ENCODE data around the gene LORICRIN. TPM values are rescaled to one million over a fixed set of nuclear protein-coding genes. Genes with fewer than 3 reads are reported as not detected.

LORICRIN gene
- total RNA-seq, 6 donors from 2014 or later, result not detected

DNA sequence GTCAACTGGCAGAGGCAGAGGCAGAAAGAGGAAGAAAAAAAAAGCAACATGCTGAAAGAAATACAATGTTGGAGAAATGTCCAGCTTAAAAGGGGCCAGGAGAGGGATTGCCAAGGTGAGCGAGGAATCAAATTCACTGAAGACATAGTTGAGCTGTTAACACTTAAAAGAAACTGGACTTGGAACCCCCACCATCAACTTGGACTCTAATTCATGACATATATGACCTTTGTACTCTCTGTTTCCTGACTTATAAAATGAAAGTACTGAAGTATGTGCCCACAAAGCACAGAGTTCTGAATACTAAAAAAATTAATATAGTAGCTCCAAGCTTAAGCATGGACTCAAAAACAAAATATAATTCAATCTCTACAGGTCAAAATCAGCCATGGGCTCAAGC is 26.0 kb upstream of the LORICRIN start:
- 73 to 96% methylated on average over 1 of the region's 1 CpG for WGBS, 2 donors
- H3K27me3 ChIP-seq, result no peaks in the 10 kb centered on the region
- no peaks in the 10 kb centered on the region for H3K4me1 ChIP-seq
- H3K9me3 ChIP-seq, result no peaks in the 10 kb centered on the region
- H3K27ac ChIP-seq, result peak overlapping the region in 1 of 4 donors; percentile 30
- ATAC-seq (ENCODE audit: low FRiP score in 2 of 2) (no peak), DNase-seq (no peak)
- H3K4me3 ChIP-seq, result no peak overlapping the region
- H3K36me3 ChIP-seq, result no peaks in the 10 kb centered on the region
- TF ChIP-seq, protein P1, sequence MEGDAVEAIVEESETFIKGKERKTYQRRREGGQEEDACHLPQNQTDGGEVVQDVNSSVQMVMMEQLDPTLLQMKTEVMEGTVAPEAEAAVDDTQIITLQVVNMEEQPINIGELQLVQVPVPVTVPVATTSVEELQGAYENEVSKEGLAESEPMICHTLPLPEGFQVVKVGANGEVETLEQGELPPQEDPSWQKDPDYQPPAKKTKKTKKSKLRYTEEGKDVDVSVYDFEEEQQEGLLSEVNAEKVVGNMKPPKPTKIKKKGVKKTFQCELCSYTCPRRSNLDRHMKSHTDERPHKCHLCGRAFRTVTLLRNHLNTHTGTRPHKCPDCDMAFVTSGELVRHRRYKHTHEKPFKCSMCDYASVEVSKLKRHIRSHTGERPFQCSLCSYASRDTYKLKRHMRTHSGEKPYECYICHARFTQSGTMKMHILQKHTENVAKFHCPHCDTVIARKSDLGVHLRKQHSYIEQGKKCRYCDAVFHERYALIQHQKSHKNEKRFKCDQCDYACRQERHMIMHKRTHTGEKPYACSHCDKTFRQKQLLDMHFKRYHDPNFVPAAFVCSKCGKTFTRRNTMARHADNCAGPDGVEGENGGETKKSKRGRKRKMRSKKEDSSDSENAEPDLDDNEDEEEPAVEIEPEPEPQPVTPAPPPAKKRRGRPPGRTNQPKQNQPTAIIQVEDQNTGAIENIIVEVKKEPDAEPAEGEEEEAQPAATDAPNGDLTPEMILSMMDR (IDR thresholded peaks at IDR 0.05), result no peak
- TF ChIP-seq POLR2AphosphoS5 (IDR thresholded peaks at IDR 0.05) (no peak), POLR2A (IDR thresholded peaks at IDR 0.05) (no peak), EP300 (IDR thresholded peaks at IDR 0.05) (no peak)

GRCh38 chr1:153238527-153238926 is 21.0 kb upstream of the LORICRIN start:
- H3K36me3 ChIP-seq, result no peaks in the 10 kb centered on the region
- H3K27me3 ChIP-seq, result no peaks in the 10 kb centered on the region
- H3K9me3 ChIP-seq, result no peaks in the 10 kb centered on the region
- TF ChIP-seq, protein P1 (IDR thresholded peaks at IDR 0.05), result no peak
- TF ChIP-seq POLR2AphosphoS5 (IDR thresholded peaks at IDR 0.05) (no peak), EP300 (IDR thresholded peaks at IDR 0.05) (no peak), POLR2A (IDR thresholded peaks at IDR 0.05) (no peak)
- WGBS, 2 donors, result 85 to 87% methylated on average over 2 of the region's 2 CpGs
- DNase-seq (no peak), ATAC-seq (ENCODE audit: low FRiP score in 2 of 2) (no peak)
- no peak overlapping the region for H3K27ac ChIP-seq
- H3K4me1 ChIP-seq, result no peaks in the 10 kb centered on the region
- no peak overlapping the region for H3K4me3 ChIP-seq

- Histone ChIP-seq H3K4me1 (no peaks in the 10 kb centered on the region), H3K27ac (no peak overlapping the region), H3K36me3 (no peaks in the 10 kb centered on the region), H3K4me3 (no peak overlapping the region), H3K9me3 (no peaks in the 10 kb centered on the region), H3K27me3 (no peaks in the 10 kb centered on the region)
- 78 to 88% methylated on average over 1 of the region's 1 CpG for WGBS, 2 donors
- DNase-seq (no peak), ATAC-seq (ENCODE audit: low FRiP score in 2 of 2) (no peak)
- TF ChIP-seq POLR2AphosphoS5 (IDR thresholded peaks at IDR 0.05) (no peak), EP300 (IDR thresholded peaks at IDR 0.05) (no peak), POLR2A (IDR thresholded peaks at IDR 0.05) (no peak)
- TF ChIP-seq, protein P1 (IDR thresholded peaks at IDR 0.05), result no peak
These were observed 17.3 kb upstream of the LORICRIN start for GRCh38 chr1:153242160-153242559.

DNA sequence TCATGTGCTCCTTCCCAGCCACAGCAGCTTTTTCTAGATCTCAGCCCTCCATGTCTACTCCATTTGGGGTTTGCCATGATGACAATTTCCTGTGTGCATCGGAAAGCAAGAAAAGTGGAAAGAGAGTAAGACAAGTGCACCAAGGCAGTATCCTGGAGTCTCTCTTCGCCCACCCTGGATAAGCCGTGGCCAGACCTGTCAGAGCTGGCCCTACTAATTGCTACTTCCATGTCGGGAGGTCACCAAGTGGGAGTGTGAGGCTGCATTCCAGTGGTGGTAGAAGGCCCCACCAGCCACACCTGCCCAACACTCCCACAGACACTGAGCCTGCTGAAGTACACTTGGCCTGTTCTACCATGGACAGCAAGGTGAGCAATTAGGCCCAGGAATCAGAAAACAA is 14.0 kb upstream of the LORICRIN start:
- Histone ChIP-seq H3K4me1 (no peaks in the 10 kb centered on the region), H3K9me3 (no peaks in the 10 kb centered on the region), H3K27me3 (no peaks in the 10 kb centered on the region), H3K36me3 (no peaks in the 10 kb centered on the region), H3K27ac (no peak overlapping the region), H3K4me3 (no peak overlapping the region)
- WGBS, 2 donors, result 86 to 100% methylated on average over 3 to 4 of the region's 4 CpGs
- TF ChIP-seq, protein P1 (IDR thresholded peaks at IDR 0.05), result no peak
- TF ChIP-seq EP300 (IDR thresholded peaks at IDR 0.05) (no peak), POLR2A (IDR thresholded peaks at IDR 0.05) (no peak), POLR2AphosphoS5 (IDR thresholded peaks at IDR 0.05) (no peak)
- DNase-seq, result no peak
- ATAC-seq (ENCODE audit: low FRiP score in 2 of 2), result no peak

- Histone ChIP-seq H3K9me3 (no peaks in the 10 kb centered on the region), H3K27me3 (no peaks in the 10 kb centered on the region), H3K4me1 (no peaks in the 10 kb centered on the region), H3K27ac (no peak overlapping the region), H3K36me3 (no peaks in the 10 kb centered on the region), H3K4me3 (no peak overlapping the region)
- WGBS, 2 donors, result 88 to 100% methylated on average over 1 of the region's 1 CpG
- TF ChIP-seq, protein P1 (IDR thresholded peaks at IDR 0.05), result no peak
- TF ChIP-seq EP300 (IDR thresholded peaks at IDR 0.05) (no peak), POLR2A (IDR thresholded peaks at IDR 0.05) (no peak), POLR2AphosphoS5 (IDR thresholded peaks at IDR 0.05) (no peak)
- DNase-seq (no peak), ATAC-seq (ENCODE audit: low FRiP score in 2 of 2) (no peak)
These were observed 13.5 kb upstream of the LORICRIN start for GRCh38 chr1:153246018-153246417.

Data from upper lobe of left lung (tissue), 6 donors.